Type B pancreatic cell (in vitro differentiated cells): ENCODE data around the gene TMEM202. TPM values are rescaled to one million over a fixed set of nuclear protein-coding genes. Genes with fewer than 3 reads are reported as not detected.
"Not testable (repeated sequence)": the region's sequence is repeated elsewhere in the genome, so short reads cannot be mapped to it uniquely, and the experiment has no call there.

ENCODE experiments used
- DNase-seq: peaks from one replicate; pipeline ENCODE4 v3.0.0; 2021; ENCODE audit warnings: mixed read lengths; ENCODE audit not compliant: unreplicated experiment; ENCODE audit errors: extremely low spot score
- H3K27ac Mint-ChIP-seq: 2 replicates; pipeline ENCODE4 v1.8.0; 2021; ENCODE audit warnings: mild to moderate bottlenecking, mixed read lengths
- H3K27me3 Mint-ChIP-seq: 2 replicates; pipeline ENCODE4 v1.8.0; 2021; ENCODE audit warnings: mixed read lengths
- H3K36me3 Mint-ChIP-seq: 2 replicates; pipeline ENCODE4 v1.8.0; 2021; ENCODE audit warnings: mixed read lengths
- H3K4me1 Mint-ChIP-seq: one replicate; pipeline ENCODE4 v1.8.0; 2021; ENCODE audit warnings: mixed read lengths; ENCODE audit not compliant: unreplicated experiment
- H3K4me3 Mint-ChIP-seq: 2 replicates; pipeline ENCODE4 v1.8.0; 2021; ENCODE audit warnings: mild to moderate bottlenecking, mixed read lengths
- H3K9me3 Mint-ChIP-seq: 2 replicates; pipeline ENCODE4 v1.8.0; 2021; ENCODE audit warnings: mixed read lengths
- CTCF ChIP-seq: fragments of 200-600 bp; sonication (generic); conservative IDR thresholded peaks from 2 replicates; pipeline ENCODE4 v1.5.0; 2021; ENCODE audit warnings: antibody characterized with exemption, mild to moderate bottlenecking
- total RNA-seq: library from RNA; stranded (reverse); gene quantifications from 2 replicates; pipeline ENCODE4 v1.2.1, GENCODE V29; 2021; ENCODE audit warnings: low replicate concordance

The TMEM202 gene
- total RNA-seq, 1 donor from 2014 or later: not detected

- no peak overlapping the region for H3K27ac Mint-ChIP-seq
- peaks cover 5% of the 10 kb centered on the region for H3K36me3 Mint-ChIP-seq
Measured at GRCh38 chr15:72372361-72372760, 25.7 kb upstream of the TMEM202 start.

DNA sequence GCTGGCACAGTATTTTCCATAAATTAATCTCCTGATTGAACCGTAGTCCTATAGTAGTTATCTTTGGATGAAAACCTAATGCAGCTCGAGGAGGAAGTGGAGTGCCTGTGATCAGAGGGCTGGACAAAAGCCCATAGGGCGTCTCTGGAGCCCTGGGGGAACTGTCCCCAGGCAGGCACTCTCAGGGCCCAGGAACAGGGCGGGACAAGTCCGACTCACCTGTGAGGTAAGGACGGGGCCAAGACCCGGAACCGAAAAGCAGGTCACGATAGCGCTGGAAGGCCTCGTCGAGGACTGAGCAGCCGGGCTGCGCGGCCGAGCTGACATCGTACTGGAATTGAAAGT, 22.6 kb upstream of the TMEM202 start:
- no peak for DNase-seq
- H3K9me3 Mint-ChIP-seq: no peaks in the 10 kb centered on the region
- no peak for TF ChIP-seq CTCF
- H3K4me3 Mint-ChIP-seq: peak overlapping the region; percentile 94
- peaks cover 3% of the 10 kb centered on the region for H3K36me3 Mint-ChIP-seq
- H3K4me1 Mint-ChIP-seq: peaks cover 33% of the 10 kb centered on the region
- peak overlapping the region; percentile 97 for H3K27ac Mint-ChIP-seq
- H3K27me3 Mint-ChIP-seq: peaks cover 14% of the 10 kb centered on the region

More at GRCh38 chr15:72372361-72372760, 25.7 kb upstream of the TMEM202 start:
- no peak overlapping the region for H3K4me3 Mint-ChIP-seq
- H3K4me1 Mint-ChIP-seq: peaks cover 33% of the 10 kb centered on the region
- H3K9me3 Mint-ChIP-seq: no peaks in the 10 kb centered on the region
- no peak for DNase-seq
- no peak for TF ChIP-seq CTCF
- H3K27me3 Mint-ChIP-seq: peaks cover 9% of the 10 kb centered on the region

- peaks cover 18% of the 10 kb centered on the region for H3K27me3 Mint-ChIP-seq
- H3K9me3 Mint-ChIP-seq: no peaks in the 10 kb centered on the region
- DNase-seq: peak; percentile 100
- peak within 1 kb of the TSS; percentile 97 for H3K27ac Mint-ChIP-seq
- peaks cover 3% of the 10 kb centered on the region for H3K36me3 Mint-ChIP-seq
- TF ChIP-seq CTCF: no peak
- H3K4me3 Mint-ChIP-seq: peak within 1 kb of the TSS; percentile 94
- H3K4me1 Mint-ChIP-seq: peaks cover 33% of the 10 kb centered on the region
Measured at GRCh38 chr15:72375846-72376581, 22.1 kb upstream of the TMEM202 start, which contains the start of gene HEXA. HEXA (minus strand) TSS chr15:72376014; CDS start chr15:72375972, 42 bp downstream.

GRCh38 chr15:72377331-72377730, 20.8 kb upstream of the TMEM202 start:
- no peak for TF ChIP-seq CTCF
- H3K27ac Mint-ChIP-seq: no peak overlapping the region
- peaks cover 3% of the 10 kb centered on the region for H3K36me3 Mint-ChIP-seq
- no peak for DNase-seq
- no peak overlapping the region for H3K4me3 Mint-ChIP-seq
- H3K27me3 Mint-ChIP-seq: peaks cover 26% of the 10 kb centered on the region
- no peaks in the 10 kb centered on the region for H3K9me3 Mint-ChIP-seq
- peaks cover 33% of the 10 kb centered on the region for H3K4me1 Mint-ChIP-seq

DNA sequence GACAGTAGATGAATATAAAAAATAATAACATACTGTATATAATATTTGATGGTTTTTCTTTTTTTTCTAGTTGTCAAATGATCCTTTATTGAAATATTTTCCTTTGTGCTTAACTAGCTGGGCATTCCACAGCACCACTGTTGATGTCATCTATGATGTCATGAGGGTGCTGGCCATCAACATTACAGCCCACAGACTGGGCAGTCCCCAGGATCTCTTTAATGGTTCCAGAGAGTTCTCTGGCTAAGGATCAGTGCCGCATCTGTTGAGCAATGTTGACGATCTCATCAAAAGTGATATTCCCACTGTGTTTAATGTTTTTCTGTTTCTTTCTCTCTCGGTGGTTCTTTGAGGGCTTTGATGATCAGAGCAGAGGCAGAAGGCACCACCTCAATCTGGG, 19.0 kb upstream of the TMEM202 start:
- H3K27me3 Mint-ChIP-seq: peaks cover 39% of the 10 kb centered on the region

DNA sequence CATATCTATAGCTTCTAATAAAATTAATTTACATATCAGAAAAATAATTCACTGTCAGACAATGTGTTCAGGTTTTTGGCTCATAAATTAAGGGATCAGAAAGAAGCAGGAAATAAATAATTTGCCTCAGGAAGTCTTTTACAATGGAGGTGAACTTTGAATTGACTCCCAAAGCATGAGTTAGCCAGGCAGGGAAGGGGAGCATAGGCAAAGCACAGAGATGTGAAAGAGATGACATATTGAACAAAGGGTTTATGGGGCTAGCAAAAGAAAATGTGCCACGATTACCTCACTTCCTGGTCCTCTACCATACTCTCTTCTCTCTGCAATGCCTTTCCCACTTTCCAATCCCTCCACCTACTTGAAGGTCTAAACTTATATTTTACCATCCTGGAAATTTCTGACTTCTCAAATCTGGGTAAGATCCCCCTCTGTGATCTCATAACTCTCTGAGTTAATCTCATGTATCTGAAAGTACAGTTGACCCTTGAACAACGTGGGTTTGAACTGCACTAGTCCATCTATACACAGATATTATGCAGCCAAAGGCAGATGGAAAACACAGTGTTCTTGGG, 18.2 kb upstream of the TMEM202 start:
- Mint-ChIP-seq H3K27me3 (peaks cover 45% of the 10 kb centered on the region), H3K4me3 (no peak overlapping the region), H3K27ac (no peak overlapping the region), H3K4me1 (peaks cover 17% of the 10 kb centered on the region), H3K9me3 (no peaks in the 10 kb centered on the region), H3K36me3 (peaks cover 3% of the 10 kb centered on the region)
- no peak for TF ChIP-seq CTCF
- no peak for DNase-seq

More for the DNA sequence above, 19.0 kb upstream of the TMEM202 start:
- not testable (repeated sequence) for H3K9me3 Mint-ChIP-seq, DNase-seq, H3K27ac Mint-ChIP-seq, H3K4me3 Mint-ChIP-seq, H3K36me3 Mint-ChIP-seq
- H3K4me1 Mint-ChIP-seq: peaks cover 25% of the 10 kb centered on the region
